Activated CD4-positive, alpha-beta T cell treated with anti-CD3 and anti-CD28 coated beads for 48 hours (primary cell): ENCODE data around the gene CIDEC.
"Not testable (repeated sequence)": the region's sequence is repeated elsewhere in the genome, so short reads cannot be mapped to it uniquely, and the experiment has no call there.

ENCODE experiments used
- DNase-seq: peaks from one replicate; pipeline ENCODE4 v3.0.0-alpha.2; 2020

CIDEC gene

DNA sequence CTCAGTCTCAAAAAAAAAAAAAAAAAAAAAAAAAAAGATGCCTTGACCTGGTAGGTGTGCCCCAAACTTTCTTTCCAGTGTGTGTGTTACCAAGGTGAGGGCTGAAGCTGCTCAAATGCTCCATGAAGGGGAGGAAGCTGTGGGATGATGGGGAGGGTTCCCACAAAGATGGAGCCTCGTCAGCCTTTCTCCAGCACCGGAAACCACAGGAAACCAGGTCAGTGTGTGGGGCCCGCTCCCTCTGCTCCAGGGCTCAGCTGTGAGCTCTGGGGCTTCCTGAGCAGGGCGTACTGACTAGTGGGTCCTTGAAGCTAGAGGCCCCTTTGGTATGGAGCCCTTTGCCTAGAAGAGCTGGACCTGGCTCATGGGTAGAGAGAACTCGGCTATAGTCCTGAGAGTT lies 21.9 kb upstream of the CIDEC start:
- peak; percentile 51 for DNase-seq

DNA sequence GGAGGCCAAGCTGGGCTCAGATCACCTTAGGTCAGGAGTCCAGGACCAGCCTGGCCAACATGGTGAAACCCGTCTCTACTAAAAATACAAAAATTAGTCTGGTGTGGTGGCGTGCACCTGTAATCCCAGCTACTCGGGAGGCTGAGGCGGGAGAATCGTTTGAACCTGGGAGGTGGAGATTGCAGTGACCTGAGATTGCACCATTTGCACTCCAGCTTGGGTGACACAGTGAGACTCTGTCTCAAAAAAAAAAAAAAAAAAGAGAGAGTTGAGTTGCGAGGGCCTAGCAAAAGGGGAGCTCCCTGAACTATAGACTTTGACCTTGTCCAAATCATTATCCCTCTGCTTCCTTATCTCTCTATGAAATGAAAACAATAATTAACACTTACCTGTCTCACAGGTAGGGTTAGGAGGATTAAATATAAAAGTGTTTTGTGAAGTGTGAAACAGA lies 20.9 kb upstream of the CIDEC start:
- not testable (repeated sequence) for DNase-seq

DNA sequence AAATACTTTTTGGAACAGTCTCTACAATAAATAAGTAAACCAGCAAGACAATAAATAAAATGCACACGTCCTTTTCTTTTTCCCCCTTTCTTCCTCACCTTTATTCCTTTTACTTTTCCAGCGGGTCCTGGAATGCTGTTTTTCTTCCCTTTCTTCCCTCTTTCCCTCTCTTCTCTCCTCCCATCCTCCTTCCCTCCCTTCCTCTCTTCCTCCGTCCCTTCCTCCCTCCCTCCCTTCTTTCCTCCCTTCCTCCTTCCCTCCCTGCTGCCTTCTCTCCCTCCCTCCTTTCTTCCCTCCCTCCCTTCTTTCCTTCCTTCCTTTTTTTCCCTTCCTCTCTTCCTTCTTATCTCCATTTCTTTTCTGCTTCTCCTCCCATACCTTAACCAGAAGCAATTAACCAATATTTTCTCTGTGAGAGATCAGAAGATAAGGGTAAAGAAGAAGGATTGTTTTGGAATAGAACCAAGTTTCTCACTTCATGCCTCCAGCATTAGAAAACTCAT lies 19.3 kb upstream of the CIDEC start:
- DNase-seq: no peak

DNA sequence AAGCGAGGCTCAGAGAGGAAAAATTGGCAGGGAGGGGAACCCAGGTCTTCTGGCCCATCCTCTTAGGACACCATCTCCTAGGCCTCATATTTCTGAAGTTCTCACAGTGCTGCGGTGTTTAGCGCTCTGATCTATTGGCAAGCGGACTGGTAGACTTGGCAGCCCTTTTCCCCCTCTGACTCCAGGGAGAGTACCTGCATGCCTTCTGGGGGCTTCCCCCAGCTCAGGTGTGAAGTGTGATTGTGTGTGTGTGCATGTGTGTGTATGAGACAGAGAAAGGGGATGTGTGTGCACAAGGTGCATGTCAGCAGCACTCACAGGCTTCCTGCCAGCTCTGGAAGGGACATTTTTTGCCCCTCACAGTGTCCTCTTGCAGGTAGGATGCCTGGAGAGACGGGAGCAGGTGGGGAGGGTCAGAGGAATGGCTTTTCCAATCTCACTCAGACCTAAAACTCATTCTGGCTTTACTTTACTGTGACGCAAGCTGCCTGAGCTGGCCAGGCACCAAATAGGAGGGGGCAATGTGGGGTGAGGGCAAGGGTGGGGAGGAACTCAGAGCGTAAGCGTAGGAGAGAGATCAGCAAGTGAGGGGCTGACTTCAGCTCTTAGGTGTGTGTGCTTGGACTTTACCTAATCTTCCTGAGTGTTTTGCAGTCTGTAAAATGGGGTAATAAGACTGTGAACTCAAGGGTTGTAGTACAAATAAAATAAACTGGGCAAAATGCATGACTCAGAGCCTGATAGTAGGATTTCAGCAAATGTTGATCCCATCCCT lies 18.6 kb upstream of the CIDEC start:
- no peak for DNase-seq

DNA sequence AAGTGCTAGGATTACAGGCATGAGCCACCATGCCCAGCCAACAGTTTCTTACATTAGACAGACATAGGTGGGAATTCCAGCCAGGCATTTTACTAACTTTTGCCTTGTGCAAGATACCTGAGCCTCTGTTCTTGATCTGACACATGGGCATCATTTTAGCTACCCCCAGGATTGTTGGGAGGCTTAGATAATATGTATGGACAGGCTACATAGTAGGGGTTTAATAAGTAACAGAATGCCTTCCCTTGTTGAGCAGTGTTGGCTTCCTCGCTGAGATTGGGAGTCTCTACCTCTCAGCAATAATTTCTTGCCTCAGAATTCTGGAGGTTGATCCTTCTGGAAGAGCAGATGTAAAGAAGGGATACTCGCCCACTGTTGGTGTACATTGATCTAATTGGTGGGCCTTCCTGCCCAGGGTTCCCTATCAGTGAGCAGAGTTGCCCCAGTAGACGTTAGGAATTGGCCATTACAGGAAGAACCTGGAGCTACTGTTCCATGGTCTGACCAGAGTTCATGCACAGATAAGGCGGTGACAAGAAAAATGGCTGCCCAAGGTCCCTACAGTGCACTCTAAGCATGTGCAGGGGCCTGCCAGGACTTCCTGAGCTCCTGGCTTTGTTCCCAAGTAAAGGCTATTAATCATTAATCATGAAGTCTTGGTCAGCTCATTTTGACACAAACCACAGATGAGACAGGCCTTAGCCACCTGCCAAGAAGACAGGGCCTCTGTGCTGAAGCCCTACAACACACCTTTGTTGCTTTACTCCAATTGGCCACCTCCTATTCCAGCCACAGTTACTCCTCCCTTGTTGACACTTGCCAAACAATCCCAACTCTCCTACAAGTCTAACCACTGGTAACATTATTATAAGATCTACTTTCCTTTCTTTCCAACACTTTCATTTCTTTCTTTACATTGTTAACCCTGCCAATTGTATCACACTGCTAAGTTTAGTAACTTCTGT lies 17.6 kb upstream of the CIDEC start:
- no peak for DNase-seq

DNA sequence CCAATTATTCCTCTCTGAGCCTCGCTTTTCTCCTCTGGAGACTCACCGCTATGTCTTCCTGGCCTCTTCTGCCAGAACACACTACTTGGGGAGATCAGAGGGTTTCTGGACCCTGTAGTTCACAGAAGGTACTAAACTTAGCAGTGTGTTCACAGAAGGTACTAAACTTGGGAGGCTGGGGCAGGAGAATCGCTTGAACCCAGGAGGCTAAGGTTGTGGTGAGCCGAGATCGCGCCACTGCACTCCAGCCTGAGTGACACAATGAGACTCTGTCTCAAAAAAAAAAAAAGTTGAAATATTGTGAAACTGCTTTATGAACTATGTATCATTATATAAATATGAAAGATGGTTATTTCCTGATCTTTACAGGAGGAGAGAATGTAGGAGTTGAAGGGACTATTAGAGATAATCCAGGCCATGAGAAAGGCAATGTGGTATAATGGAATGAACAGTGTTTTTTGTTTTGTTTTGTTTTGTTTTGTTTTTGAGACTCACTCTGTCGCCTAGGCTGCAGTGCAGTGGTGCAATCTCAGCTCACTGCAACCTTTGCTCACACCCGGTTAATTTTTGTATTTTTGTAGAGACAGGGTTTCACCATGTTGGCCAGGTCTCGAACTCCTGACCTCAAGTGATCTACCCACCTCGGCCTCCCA lies 16.8 kb upstream of the CIDEC start:
- DNase-seq: not testable (repeated sequence)

DNA sequence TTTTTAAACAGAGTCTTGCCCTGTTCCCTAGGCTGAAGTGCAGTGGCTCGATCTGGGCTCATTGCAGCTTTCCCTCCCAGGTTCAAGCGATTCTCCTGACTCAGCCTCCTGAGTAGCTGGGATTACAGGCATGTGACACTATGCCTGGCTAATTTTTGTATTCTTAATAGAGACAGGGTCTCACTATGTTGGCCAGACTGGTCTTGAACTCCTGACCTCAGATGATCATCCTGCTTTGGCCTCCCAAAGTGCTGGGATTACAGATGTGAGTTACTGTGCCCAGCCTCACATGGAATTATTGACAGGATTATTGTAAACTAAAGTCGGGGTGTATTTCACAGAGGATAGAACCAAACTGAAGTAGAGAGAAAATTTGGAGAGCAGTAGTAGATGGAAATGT lies 15.7 kb upstream of the CIDEC start:
- DNase-seq: not testable (repeated sequence)

DNA sequence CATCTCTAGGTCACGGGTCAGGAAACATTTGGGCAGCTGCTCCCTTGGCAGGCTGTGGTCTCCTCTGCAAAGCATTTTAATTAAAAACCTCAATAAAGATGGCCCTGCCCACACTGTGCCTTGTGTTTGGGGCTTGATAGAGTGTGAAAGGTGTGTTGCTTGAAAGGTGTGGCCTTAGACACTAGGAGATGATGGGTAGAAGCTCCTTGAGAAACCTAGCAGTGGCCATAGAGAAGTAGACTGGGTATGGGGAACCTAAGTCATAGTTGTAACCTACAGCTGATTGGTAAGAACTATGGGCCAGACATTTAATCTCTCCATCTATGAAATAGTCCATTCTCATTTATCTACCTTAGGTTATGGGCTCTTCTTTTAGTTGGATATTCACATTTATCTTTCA lies 13.7 kb upstream of the CIDEC start:
- no peak for DNase-seq

DNA sequence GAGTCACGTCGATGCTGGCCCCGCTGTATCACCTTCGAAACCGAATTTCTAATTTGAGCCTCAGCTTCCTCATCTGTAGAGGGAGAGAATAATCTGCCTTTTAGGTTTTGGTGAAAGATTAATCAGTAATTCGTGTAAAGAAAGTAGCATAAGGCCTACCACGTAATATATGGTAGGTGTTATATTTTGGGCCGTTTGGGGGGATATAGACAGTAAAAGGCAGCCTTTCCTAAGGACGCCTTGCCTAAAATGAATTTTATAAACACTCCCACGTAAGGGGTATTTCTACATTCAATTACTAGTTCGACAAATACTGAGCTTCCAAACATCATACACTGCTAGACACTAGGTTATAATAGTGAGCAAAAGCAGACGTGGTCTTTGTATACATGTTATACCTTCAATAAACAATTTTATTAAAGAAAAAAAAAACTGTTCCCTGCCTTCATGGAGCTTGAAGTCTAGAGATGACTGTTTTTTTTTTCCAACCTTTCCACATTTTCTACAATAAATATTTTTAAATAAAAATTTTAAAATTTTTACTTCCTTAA lies 11.1 kb upstream of the CIDEC start:
- DNase-seq: no peak

DNA sequence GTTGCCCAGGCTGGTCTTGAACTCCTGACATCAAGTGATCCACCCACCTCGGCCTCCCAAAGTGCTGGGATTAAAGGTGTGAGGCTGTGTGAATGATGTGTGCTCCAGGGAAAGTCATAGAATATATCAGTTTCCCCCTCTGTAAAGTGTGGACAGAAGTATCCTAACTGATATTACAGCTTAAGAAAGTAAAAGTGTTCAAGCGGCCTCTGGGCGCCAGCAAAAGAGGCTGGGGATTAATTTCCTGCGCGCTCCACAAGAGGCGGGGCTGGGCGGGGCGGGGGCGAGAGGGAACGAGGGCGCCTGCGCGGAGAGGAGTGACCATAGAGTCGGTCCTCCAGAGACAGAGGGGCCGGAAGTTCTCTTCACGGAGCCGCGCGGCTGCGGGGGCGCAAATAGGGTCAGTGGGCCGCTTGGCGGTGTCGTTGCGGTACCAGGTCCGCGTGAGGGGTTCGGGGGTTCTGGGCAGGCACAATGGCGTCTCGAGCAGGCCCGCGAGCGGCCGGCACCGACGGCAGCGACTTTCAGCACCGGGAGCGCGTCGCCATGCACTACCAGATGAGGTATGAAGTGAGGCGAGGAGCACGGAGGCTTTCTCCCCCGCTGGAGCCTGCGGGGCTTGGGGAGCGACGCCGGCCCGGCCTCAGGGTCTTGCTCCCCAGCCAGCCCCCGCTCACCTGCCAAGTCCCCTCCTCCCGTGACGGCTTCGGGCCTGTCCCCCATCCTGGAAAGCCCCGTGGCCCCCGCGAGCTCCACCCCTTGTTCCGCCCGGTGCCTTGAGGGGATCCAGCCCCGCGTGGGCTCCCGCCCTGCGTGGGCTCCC lies 10.4 kb upstream of the CIDEC start, which contains the start of gene JAGN1:
Gene JAGN1 (plus strand): TSS at position 362 of the 823 bp plus-strand sequence. CDS start 113 bp downstream, at position 475.
- peak; percentile 94 for DNase-seq

DNA sequence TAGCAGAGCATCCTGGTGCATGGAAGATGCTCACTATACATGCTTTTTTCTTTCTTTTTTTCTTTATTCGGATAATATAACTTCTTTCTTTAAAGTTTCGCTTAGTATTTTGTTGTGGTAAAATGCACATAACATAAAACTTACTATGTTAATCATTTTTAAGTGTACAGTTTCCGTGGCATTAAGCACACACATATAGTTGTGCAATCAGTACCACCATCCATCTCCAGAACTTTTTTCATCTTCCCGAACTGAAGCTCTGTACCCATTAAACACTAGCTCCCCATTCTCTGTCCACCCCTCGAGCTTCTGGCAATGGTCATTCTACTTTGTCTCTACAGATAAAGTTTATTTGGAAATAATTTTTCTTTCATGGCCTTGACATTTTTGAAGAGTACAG lies 9.4 kb upstream of the CIDEC start:
- DNase-seq: no peak

DNA sequence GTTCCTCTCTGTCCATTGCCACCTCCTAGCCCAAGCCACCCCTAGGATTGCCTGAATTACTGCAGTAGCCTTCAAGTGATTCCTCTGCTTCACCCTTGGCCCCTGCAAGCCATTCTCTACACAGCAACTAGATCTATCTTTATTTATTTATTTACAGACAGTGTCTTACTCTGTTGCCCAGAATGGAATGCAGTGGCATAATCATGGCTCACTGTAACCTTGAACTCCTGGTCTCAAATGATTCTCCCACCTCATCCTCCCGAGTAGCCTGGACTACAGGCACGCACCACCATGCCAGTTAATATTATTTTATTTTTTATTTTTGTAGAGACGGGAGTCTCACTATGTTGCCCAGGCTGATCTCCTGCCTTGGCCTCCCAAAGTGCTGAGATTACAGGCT lies 8.5 kb upstream of the CIDEC start:
- DNase-seq: no peak

DNA sequence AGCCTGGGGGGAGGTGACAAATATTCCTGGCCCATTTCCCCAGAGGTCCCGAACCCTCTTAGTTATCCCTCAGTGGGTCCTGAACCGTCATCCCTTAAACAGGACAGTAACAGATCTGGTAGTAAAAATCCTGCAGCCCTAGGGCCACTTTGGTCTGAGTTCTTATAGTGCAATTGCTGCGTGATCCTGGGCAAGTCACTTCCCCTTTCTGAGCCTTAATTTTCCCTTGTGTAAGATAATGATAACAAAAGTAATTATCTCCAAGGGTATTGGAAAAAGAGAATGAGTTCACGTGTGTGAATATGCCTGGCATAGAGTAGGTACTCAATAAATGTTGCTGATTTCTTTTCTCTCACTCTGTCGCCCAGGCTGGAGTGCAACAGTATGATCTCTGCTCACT lies 7.4 kb upstream of the CIDEC start:
- no peak for DNase-seq

DNA sequence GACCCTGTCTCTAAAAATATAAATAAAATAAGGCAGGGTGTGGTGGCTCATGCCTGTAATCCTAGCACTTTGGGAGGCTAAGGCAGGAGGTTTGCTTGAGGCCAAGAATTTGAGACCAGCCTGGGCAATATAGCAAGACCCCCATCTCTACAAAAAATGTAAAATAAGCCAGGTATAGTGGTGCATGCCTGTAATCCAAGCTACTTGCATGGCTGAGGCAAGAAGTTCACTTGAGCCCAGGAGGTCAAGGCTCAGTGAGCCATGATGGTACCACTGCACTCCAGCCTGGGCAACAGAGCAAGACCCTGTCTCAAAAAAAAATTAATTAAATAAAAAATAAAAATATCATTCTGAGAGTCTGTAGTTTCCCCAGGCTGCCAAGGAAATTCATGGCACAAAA lies 6.3 kb upstream of the CIDEC start:
- DNase-seq: no peak

DNA sequence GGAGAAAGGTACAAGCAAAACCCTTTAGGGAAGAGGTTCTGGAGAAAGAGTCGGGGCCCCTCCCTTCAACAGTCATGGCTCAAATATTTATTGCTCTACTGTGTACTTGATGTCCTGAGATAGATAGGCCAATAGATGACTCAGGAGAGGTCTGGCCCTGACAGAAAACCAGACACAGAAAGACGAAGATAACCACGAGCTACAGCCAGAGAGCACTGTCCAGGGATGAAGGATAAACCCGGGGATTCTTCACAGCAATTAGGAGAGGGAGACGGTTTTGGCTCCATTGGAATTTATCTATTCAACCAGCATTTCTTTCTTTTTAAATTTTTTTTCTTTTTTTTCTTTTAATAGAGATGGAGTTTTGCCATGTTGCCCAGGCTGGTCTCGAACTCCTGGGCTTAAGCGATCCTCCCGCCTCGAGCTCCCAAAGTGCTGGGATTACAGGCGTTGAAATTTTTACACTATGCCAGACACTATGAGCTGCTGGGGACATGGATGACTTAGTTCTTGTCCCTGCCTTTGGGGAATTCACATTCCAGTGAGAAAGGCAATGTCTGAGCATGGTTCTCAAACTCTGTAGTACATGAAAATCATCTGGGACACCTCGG lies 4.6 kb upstream of the CIDEC start:
- DNase-seq: no peak

DNA sequence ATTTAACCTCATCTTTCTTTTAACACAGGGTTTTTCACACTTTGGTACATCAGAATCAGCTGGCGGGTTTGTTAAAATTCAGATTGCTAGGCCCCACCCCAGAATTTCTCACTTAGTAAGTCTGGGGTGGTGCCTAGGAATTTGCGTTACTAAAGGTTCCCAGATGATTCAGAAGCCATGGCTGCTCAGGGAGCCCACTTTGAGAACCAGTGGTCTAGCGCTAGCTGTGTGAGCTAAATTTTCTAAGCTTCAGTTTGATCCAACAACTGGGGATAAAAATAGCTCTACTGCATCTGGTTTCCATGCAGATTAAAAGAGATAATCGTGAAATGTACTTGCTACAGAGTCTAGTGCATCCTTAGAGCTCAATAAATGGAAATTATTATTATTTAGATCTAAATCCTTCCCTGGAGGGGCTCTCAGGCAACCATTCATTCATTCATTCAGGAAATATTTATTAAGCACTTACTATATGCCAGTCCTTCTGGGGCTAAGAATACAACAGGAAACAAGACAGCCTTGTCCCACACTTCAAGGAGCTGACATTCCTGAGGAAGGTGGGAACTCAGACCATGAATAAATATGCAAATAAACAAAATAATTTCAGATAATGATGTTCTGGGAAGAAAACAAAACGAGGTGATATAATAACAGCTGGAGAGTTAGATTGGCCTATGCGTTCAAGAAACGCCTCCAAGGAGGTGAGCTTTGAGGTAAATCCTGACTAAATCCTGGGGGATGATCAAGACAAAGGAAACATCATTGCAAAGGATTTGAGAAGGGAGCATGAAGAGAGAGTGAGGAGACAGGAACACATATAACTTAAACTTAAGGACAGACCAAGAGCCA lies 3.9 kb upstream of the CIDEC start:
- no peak for DNase-seq

DNA sequence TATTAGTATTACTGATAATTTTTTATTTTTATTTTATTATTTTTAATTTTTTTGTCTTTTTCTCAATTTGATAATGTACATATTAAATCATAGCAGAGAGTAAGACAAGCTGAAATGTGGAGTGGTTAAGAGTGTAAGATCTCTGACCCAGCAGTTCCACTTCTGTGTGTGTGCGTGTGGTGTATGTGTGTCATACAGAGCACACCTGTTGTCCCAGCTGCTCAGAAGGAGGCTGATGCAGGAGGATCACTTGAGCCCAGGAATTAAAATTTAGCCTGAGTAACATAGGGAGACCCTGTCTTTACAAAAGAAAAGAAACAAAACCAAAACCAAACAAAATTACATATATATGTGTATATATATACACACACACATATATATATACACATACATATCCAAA lies 1.4 kb upstream of the CIDEC start:
- DNase-seq: no peak

DNA sequence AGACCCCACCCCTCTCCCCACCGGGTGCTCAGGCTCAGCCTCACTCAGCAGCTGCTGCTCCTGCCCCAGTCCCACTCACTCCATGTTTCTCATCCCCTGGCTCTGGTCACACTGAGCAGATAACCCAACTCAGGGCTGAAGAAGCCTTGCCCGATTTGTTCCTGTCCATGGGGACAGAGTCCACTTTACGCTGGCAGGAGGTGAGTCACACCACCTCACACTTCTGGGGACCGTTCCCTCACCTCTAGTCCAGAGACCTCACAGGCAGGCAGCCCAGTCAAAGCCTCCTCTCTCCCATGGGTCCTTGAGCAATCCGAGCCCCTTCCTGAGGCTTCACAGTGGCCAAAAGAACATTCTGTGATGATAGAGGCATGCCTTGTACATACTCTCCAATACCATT lies 1.4 kb downstream of the CIDEC start:
- DNase-seq: no peak

DNA sequence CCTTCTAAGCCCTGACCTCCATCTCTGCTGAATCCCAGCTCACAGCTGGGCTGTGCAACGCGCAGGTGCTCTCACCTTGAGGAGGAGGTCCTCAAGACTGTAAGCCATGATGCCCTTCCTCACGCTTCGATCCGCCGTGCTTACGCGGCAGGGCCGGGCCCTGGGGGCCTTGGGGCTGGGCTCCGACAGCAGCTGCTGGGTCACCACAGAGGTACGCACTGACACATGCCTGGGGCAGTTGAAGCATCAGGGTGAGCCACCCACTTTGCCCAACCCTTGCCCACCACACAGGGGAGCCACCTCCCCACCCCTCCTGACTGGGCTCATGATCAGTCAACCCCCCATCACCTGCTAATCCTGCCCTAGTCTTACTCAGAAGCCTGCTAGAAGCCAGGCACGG lies 3.1 kb downstream of the CIDEC start:
- DNase-seq: no peak

DNA sequence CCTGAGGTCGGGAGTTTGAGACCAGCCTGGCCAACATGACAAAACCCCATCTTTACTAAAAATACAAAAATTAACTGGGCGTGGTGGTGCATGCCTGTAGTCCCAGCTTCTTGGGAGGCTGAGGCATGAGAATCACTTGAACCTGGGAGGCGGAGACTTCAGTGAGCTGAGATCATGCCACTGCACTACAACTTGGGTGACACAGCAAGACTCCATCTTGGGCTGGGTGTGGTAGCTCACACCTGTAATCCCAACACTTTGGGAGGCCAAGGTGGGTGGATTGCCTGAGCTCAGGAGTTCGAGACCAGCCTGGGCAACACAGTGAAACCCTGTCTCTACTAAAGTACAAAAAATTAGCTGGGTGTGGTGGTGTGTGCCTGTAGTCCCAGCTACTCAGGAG lies 3.8 kb downstream of the CIDEC start:
- not testable (repeated sequence) for DNase-seq
